Mesendoderm (in vitro differentiated cells): Measurements from ENCODE around the gene KRTAP2-2.

Experiments used
- DNase-seq: peaks from one replicate; pipeline ENCODE4 v3.0.0; 2013
- H2AK5ac ChIP-seq: 2 replicates; pipeline ENCODE4 v1.6.1; 2013; ENCODE audit warnings: low read length, inconsistent platforms
- H2BK120ac ChIP-seq: 2 replicates; pipeline ENCODE4 v1.6.1; 2013; ENCODE audit warnings: low read depth, mild to moderate bottlenecking, low read length, moderate library complexity, mixed read lengths
- H2BK15ac ChIP-seq: replicated peaks from 2 replicates; pipeline ENCODE4 v1.6.1; 2013; ENCODE audit warnings: low read depth, mild to moderate bottlenecking, moderate library complexity
- H2BK5ac ChIP-seq: 2 replicates; pipeline ENCODE4 v1.6.1; 2013; ENCODE audit warnings: low read length, inconsistent platforms
- H3K18ac ChIP-seq: 2 replicates; pipeline ENCODE4 v1.6.1; 2013; ENCODE audit warnings: mild to moderate bottlenecking, low read length, mixed read lengths
- H3K23ac ChIP-seq: one replicate; pipeline ENCODE4 v1.6.1; 2013; ENCODE audit warnings: low read length
- H3K27ac ChIP-seq: 2 replicates; pipeline ENCODE4 v1.5.1; 2013; ENCODE audit warnings: low read depth, mild to moderate bottlenecking, inconsistent platforms, low read length, moderate library complexity
- H3K27me3 ChIP-seq: 2 replicates; pipeline ENCODE4 v1.6.1; 2013; ENCODE audit warnings: low read length, control low read depth, mild to moderate bottlenecking, inconsistent platforms; ENCODE audit not compliant: insufficient read depth, poor library complexity
- H3K36me3 ChIP-seq: 2 replicates; pipeline ENCODE4 v1.6.1; 2013; ENCODE audit warnings: low read length, inconsistent platforms; ENCODE audit not compliant: control insufficient read depth, insufficient read depth
- H3K4ac ChIP-seq: one replicate; pipeline ENCODE4 v1.6.1; 2013; ENCODE audit warnings: low read depth, mild to moderate bottlenecking, low read length, moderate library complexity
- H3K4me1 ChIP-seq: 2 replicates; pipeline ENCODE4 v1.6.1; 2013; ENCODE audit warnings: low read depth, low read length, inconsistent platforms; ENCODE audit not compliant: control insufficient read depth
- H3K4me2 ChIP-seq: 2 replicates; pipeline ENCODE4 v1.6.1; 2013; ENCODE audit warnings: low read length
- H3K4me3 ChIP-seq: 2 replicates; pipeline ENCODE4 v1.5.1; 2013; ENCODE audit warnings: mild to moderate bottlenecking, low read length
- H3K56ac ChIP-seq: one replicate; pipeline ENCODE4 v1.6.1; 2013; ENCODE audit warnings: low read length
- H3K79me1 ChIP-seq: 2 replicates; pipeline ENCODE4 v1.6.1; 2013; ENCODE audit warnings: low read length, inconsistent platforms
- H3K79me2 ChIP-seq: 2 replicates; pipeline ENCODE4 v1.6.1; 2013; ENCODE audit warnings: mild to moderate bottlenecking, low read length; ENCODE audit not compliant: control insufficient read depth, insufficient read depth
- H3K9ac ChIP-seq: 2 replicates; pipeline ENCODE4 v1.6.1; 2013; ENCODE audit warnings: low read length, inconsistent platforms
- H4K5ac ChIP-seq: one replicate; pipeline ENCODE4 v1.6.1; 2013; ENCODE audit warnings: low read length
- H4K8ac ChIP-seq: one replicate; pipeline ENCODE4 v1.6.1; 2013; ENCODE audit warnings: low read depth, mild to moderate bottlenecking, control low read depth, low read length, moderate library complexity
- WGBS: extraction: QIAGEN DNeasy Blood & Tissue Kit; methylation state at CpG from one replicate; pipeline ENCODE4 v1.1.7; 2013; ENCODE audit warnings: low lambda C conversion rate, missing lambda C conversion rate; ENCODE audit not compliant: insufficient coverage; ENCODE audit errors: extremely low coverage; 5-methylcytosine and 5-hydroxymethylcytosine counted together

The KRTAP2-2 gene

GRCh38 chr17:41026715-41027471 lies 28.1 kb downstream of the KRTAP2-2 start, which contains the start of gene KRTAP1-5:
KRTAP1-5 (minus strand) TSS chr17:41027208; CDS start chr17:41027155, 53 bp downstream.
- H2AK5ac ChIP-seq: no peak within 1 kb of the TSS
- H3K4me2 ChIP-seq: no peak within 1 kb of the TSS
- H2BK5ac ChIP-seq: no peak within 1 kb of the TSS
- H3K4me3 ChIP-seq: no peak within 1 kb of the TSS
- no peaks in the 10 kb centered on the region for H3K79me1 ChIP-seq
- H4K8ac ChIP-seq: no peak within 1 kb of the TSS
- H3K56ac ChIP-seq: no peak within 1 kb of the TSS
- H3K27ac ChIP-seq: no peak within 1 kb of the TSS
- no peak within 1 kb of the TSS for H3K18ac ChIP-seq
- no peak within 1 kb of the TSS for H3K4ac ChIP-seq
- DNase-seq: no peak
- no peak within 1 kb of the TSS for H3K23ac ChIP-seq
- H2BK15ac ChIP-seq: no peak within 1 kb of the TSS
- no peaks in the 10 kb centered on the region for H3K36me3 ChIP-seq
- H3K9ac ChIP-seq: no peak within 1 kb of the TSS
- H4K5ac ChIP-seq: no peak within 1 kb of the TSS
- H3K79me2 ChIP-seq: no peaks in the 10 kb centered on the region
- no peak within 1 kb of the TSS for H2BK120ac ChIP-seq
- no peaks in the 10 kb centered on the region for H3K4me1 ChIP-seq
- no peaks in the 10 kb centered on the region for H3K27me3 ChIP-seq
- no CpG with 5 or more reads among the region's 9 CpGs for WGBS

DNA sequence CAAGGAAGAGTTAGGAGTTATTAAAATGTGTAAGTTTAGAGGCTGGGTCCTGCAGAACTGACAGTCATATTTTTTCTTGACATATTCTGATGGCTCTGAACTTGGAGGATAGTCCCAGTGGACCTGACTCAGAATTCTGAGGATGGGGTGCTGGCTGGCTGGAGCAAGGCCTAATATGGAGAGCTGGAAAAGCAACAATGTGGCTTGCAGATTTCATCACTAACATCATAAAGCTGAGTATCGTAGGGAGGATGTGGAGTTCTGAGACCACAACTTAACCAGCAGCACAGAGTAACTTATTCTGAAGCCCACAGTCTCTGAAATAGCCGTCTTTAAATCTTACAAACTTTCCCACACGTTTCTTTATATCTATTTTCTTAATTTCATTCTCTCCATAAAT lies 30.3 kb downstream of the KRTAP2-2 start:
- WGBS: 100% methylated on average over 2 of the region's 3 CpGs
- H3K4me2 ChIP-seq: no peak overlapping the region

DNA sequence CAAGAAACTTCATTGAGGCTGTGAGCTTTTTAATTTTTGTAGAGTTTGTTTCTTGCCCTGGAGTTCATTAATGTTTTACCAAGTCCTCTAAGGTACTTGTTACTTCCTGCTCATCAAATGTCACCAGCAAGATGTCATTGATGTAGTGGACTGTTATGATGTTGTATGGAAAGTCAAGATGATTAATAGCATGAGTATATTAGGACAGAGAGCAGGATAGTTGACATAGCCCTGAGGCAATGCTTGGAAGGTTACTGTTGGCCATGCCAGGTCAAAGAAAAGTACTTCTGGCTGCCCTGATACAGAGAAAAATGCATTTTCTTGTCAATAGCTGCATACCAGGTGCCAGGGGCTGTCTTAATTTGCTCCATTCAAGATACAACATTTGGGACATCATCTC lies 34.7 kb downstream of the KRTAP2-2 start:
- Histone ChIP-seq H3K4ac (no peak overlapping the region), H3K27me3 (no peaks in the 10 kb centered on the region), H2BK120ac (no peak overlapping the region), H2BK5ac (no peak overlapping the region), H3K4me2 (no peak overlapping the region), H3K27ac (no peak overlapping the region), H3K18ac (no peak overlapping the region), H4K5ac (no peak overlapping the region), H4K8ac (no peak overlapping the region), H3K79me1 (no peaks in the 10 kb centered on the region), H3K4me1 (no peaks in the 10 kb centered on the region), H3K36me3 (no peaks in the 10 kb centered on the region), H2AK5ac (no peak overlapping the region), H3K79me2 (no peaks in the 10 kb centered on the region), H3K4me3 (no peak overlapping the region), H2BK15ac (no peak overlapping the region), H3K56ac (no peak overlapping the region), H3K9ac (no peak overlapping the region), H3K23ac (no peak overlapping the region)
- no peak for DNase-seq

More for the DNA sequence above, 30.3 kb downstream of the KRTAP2-2 start:
- no peak overlapping the region for H3K18ac ChIP-seq
- no peaks in the 10 kb centered on the region for H3K79me2 ChIP-seq
- H2BK120ac ChIP-seq: no peak overlapping the region
- DNase-seq: no peak
- no peak overlapping the region for H3K9ac ChIP-seq
- H2AK5ac ChIP-seq: no peak overlapping the region
- no peak overlapping the region for H3K56ac ChIP-seq
- no peaks in the 10 kb centered on the region for H3K36me3 ChIP-seq
- H3K27me3 ChIP-seq: no peaks in the 10 kb centered on the region
- no peak overlapping the region for H3K4me3 ChIP-seq
- H3K23ac ChIP-seq: no peak overlapping the region
- H2BK15ac ChIP-seq: no peak overlapping the region
- H3K4me1 ChIP-seq: no peaks in the 10 kb centered on the region
- no peak overlapping the region for H3K4ac ChIP-seq
- no peaks in the 10 kb centered on the region for H3K79me1 ChIP-seq
- no peak overlapping the region for H2BK5ac ChIP-seq
- H4K5ac ChIP-seq: no peak overlapping the region
- H4K8ac ChIP-seq: no peak overlapping the region
- no peak overlapping the region for H3K27ac ChIP-seq

DNA sequence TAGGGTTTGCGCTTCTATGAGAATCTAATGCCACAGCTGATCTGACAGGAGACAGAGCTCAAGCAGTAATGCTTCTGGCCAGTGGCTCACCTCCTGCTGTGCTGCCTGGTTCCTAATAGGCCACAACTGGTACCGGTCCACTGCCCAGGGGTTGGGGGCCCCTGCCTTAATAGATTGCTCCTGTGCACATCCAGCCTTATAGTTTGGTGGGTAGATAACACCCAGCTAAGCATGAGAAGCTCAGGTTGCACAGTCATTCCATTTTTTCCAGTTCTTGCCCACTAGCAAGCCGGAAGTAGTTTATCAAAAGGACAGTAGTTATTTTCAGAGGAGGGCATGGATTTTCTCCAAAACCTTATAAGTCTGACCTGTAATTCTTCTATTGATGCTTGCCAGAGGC lies 35.6 kb downstream of the KRTAP2-2 start:
- Histone ChIP-seq H3K4me3 (no peak overlapping the region), H3K56ac (no peak overlapping the region), H2AK5ac (no peak overlapping the region), H2BK5ac (no peak overlapping the region), H3K4me1 (no peaks in the 10 kb centered on the region), H3K79me1 (no peaks in the 10 kb centered on the region), H4K8ac (no peak overlapping the region), H4K5ac (no peak overlapping the region), H3K4me2 (no peak overlapping the region), H2BK15ac (no peak overlapping the region), H3K79me2 (no peaks in the 10 kb centered on the region), H3K27me3 (no peaks in the 10 kb centered on the region), H2BK120ac (no peak overlapping the region), H3K27ac (no peak overlapping the region), H3K18ac (no peak overlapping the region), H3K36me3 (no peaks in the 10 kb centered on the region), H3K9ac (no peak overlapping the region), H3K23ac (no peak overlapping the region), H3K4ac (no peak overlapping the region)
- no peak for DNase-seq
- WGBS: no CpG with 5 or more reads among the region's 3 CpGs

GRCh38 chr17:41018541-41018940 lies 36.5 kb downstream of the KRTAP2-2 start:
- H3K9ac ChIP-seq: no peak overlapping the region
- no peak overlapping the region for H3K56ac ChIP-seq
- no peak overlapping the region for H2BK120ac ChIP-seq
- no peak overlapping the region for H3K4me2 ChIP-seq
- no peaks in the 10 kb centered on the region for H3K79me2 ChIP-seq
- no peak overlapping the region for H3K4me3 ChIP-seq
- WGBS: no CpG with 5 or more reads among the region's 3 CpGs
- no peaks in the 10 kb centered on the region for H3K79me1 ChIP-seq
- H2BK15ac ChIP-seq: no peak overlapping the region
- no peak overlapping the region for H2AK5ac ChIP-seq
- no peak overlapping the region for H3K27ac ChIP-seq
- H3K36me3 ChIP-seq: no peaks in the 10 kb centered on the region
- H3K18ac ChIP-seq: no peak overlapping the region
- no peaks in the 10 kb centered on the region for H3K27me3 ChIP-seq
- H4K8ac ChIP-seq: no peak overlapping the region
- no peak overlapping the region for H3K23ac ChIP-seq
- no peak for DNase-seq
- no peak overlapping the region for H3K4ac ChIP-seq
- no peaks in the 10 kb centered on the region for H3K4me1 ChIP-seq
- no peak overlapping the region for H4K5ac ChIP-seq
- no peak overlapping the region for H2BK5ac ChIP-seq
